Measurements from ENCODE around the gene SPTBN1. TPM values are rescaled to one million over a fixed set of nuclear protein-coding genes. Genes with fewer than 3 reads are reported as not detected.
"Not testable (repeated sequence)": the region's sequence is repeated elsewhere in the genome, so short reads cannot be mapped to it uniquely, and the experiment has no call there.

Gene SPTBN1
- total RNA-seq, 1 donor from 2014 or later, result 554 TPM

- intact Hi-C loops (cut with DNase I), result no loop called here
- DNase-seq (ENCODE audit: low spot score), result no peak
Observed at GRCh38 chr2:54687595-54688152, 231.5 kb downstream of the SPTBN1 start.

- no peak for DNase-seq (ENCODE audit: low spot score)
- intact Hi-C loops (cut with DNase I), result no loop called here
Observed at GRCh38 chr2:54691445-54692135, 235.5 kb downstream of the SPTBN1 start.

- no peak for DNase-seq (ENCODE audit: low spot score)
- intact Hi-C loops (cut with DNase I), result no loop called here
Observed at GRCh38 chr2:54692556-54692955, 236.4 kb downstream of the SPTBN1 start.

DNA sequence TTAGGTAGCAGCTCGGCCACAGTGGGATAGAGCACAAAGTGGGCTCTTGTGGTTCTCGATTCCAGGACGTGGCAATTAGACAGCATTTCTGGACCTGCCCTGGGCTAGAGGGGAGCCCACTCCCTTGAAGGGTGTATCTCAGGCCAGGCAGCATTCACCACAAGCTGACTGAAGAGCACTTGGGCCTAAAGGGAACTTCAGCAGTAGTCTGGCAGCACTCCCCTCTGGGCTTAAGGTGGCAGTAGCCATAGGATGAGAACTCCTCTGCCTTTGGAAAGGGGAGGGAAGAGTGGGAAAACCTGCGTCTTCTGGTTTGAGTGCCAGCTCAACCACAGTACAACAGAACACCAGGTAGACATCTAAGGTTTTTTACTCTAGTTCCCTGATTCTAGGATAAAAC lies 239.3 kb downstream of the SPTBN1 start:
- DNase-seq (ENCODE audit: low spot score), result no peak
- intact Hi-C loops (cut with DNase I), result no loop called here

DNA sequence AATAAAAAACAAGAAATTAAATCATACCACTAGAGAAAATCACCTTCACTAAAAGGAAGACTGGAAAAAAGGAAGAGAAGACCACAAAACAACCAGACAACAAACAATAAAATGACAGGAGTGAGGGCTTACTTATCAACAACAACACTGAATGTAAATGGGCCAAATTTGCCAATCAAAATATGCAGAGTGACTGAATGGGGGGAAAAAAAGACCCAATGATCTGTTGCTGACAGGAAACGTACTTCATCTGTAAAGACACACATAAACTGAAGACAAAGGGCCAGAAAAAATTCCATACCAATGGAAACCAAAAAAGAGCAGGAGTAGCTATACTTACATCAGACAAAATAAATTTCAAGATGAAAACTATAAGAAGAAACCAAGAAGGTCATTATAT lies 241.8 kb downstream of the SPTBN1 start:
- intact Hi-C loops (cut with DNase I), result no loop called here

GRCh38 chr2:54698926-54699325 lies 242.8 kb downstream of the SPTBN1 start:
- intact Hi-C loops (cut with DNase I); DNase-seq (ENCODE audit: low spot score): not testable (repeated sequence)

More for the DNA sequence above, 241.8 kb downstream of the SPTBN1 start:
- no peak for DNase-seq (ENCODE audit: low spot score)

DNA sequence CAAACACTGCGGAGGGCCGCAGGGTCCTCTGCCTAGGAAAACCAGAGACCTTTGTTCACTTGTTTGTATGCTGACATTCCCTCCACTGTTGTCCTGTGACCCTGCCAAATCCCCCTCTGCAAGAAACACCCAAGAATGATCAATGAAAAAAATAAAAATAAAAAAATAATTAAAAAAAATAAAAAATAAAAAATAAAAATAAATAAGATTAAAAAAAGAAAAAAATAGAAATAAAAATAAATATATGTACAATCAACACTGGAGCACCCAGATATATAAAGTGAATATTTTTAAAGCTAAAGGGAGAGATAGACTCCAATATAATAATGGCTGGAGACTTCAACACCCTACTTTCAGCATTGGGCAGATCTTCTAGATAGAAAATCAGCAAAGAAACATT lies 243.5 kb downstream of the SPTBN1 start:
- intact Hi-C loops (cut with DNase I), result loop anchor here (5.0 to 10.0 kb wide), 4 partner anchors 177 to 592 kb away; no protein-coding TSS in a partner anchor
- DNase-seq (ENCODE audit: low spot score), result no peak

DNA sequence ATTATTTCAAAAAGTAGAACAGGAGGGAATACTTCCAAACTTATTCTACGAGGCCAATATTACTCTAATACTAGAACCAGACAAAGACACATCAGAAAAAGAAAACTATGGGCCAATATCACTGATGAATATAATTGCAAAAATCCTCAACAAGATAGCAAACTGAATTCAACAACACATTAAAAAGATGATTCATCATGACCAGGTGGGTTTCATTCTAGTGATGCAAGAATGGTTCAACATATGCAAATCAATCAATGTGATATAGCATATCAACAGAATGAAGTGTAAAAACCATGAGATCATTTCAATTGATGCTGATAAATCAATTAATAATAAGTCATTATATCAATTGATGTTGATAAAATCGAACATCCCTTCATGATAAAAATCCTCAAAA lies 244.9 kb downstream of the SPTBN1 start:
- intact Hi-C loops (cut with DNase I), result loop anchor here (5.0 to 10.0 kb wide), 4 partner anchors 179 to 594 kb away; no protein-coding TSS in a partner anchor
- DNase-seq (ENCODE audit: low spot score), result no peak

GRCh38 chr2:54704238-54704637 lies 248.1 kb downstream of the SPTBN1 start:
- intact Hi-C loops (cut with DNase I), result loop anchor here (5.0 to 10.0 kb wide), 4 partner anchors 182 to 597 kb away; no protein-coding TSS in a partner anchor
- no peak for DNase-seq (ENCODE audit: low spot score)

- intact Hi-C loops (cut with DNase I), result loop anchor here (5.0 to 10.0 kb wide), 5 partner anchors 183 to 598 kb away; partner anchors contain the start of gene ACYP2
- DNase-seq (ENCODE audit: low spot score), result no peak
Observed at GRCh38 chr2:54704688-54705605, 248.8 kb downstream of the SPTBN1 start.

- intact Hi-C loops (cut with DNase I), result loop anchor here (5.0 to 10.0 kb wide), 3 partner anchors 502 to 589 kb away; partner anchors contain the start of gene ACYP2
Observed at GRCh38 chr2:54706622-54707021, 250.5 kb downstream of the SPTBN1 start.

GRCh38 chr2:54708584-54709335 lies 252.6 kb downstream of the SPTBN1 start:
- intact Hi-C loops (cut with DNase I), result loop anchor here (5.0 to 10.0 kb wide), 3 partner anchors 504 to 591 kb away; partner anchors contain the start of gene ACYP2
- no peak for DNase-seq (ENCODE audit: low spot score)

More at GRCh38 chr2:54706622-54707021, 250.5 kb downstream of the SPTBN1 start:
- DNase-seq (ENCODE audit: low spot score), result no peak

GRCh38 chr2:54709336-54709809 lies 253.2 kb downstream of the SPTBN1 start:
- no peak for DNase-seq (ENCODE audit: low spot score)
- intact Hi-C loops (cut with DNase I), result loop anchor here (5.0 to 10.0 kb wide), 3 partner anchors 505 to 592 kb away; partner anchors contain the start of gene ACYP2

GRCh38 chr2:54710216-54710615 lies 254.1 kb downstream of the SPTBN1 start:
- DNase-seq (ENCODE audit: low spot score), result no peak
- intact Hi-C loops (cut with DNase I), result no loop called here

DNA sequence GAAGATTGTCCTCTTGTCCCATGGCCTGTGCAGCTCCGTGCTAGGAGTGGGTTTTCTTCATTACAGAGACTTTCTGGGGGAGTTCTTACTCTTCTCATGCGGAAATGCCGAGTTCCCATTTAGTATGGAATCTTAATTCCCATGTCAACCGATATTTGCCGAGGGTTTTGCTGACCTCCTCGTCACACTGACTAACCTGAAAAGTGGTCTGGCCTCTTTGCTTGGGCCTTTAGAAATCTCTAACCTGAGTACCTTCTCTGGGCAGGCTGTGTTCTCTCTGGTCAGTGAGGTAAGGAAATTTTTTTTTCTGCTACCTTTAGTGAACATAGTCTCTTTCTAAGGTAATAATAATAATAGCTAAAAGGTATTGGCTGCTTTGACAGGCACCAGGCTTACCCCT lies 256.4 kb downstream of the SPTBN1 start:
- no peak for DNase-seq (ENCODE audit: low spot score)
- intact Hi-C loops (cut with DNase I), result no loop called here

- no peak for DNase-seq (ENCODE audit: low spot score)
- intact Hi-C loops (cut with DNase I), result no loop called here
Observed at GRCh38 chr2:54714996-54715395, 258.9 kb downstream of the SPTBN1 start.

- intact Hi-C loops (cut with DNase I), result no loop called here
- DNase-seq (ENCODE audit: low spot score), result no peak
Observed at GRCh38 chr2:54716375-54716774, 260.2 kb downstream of the SPTBN1 start.

GRCh38 chr2:54720563-54720962 lies 264.4 kb downstream of the SPTBN1 start:
- no peak for DNase-seq (ENCODE audit: low spot score)
- intact Hi-C loops (cut with DNase I), result loop anchor here (10.0 kb wide), 1 partner anchor 284 kb away; no protein-coding TSS in a partner anchor
